Stimulated activated memory B cell treated with anti-CD40 and anti-IgM and Interleukin-4, amounts not matched to agents 10 μg/mL and 1 μg/mL and 100 μg/mL, for 72 hours (primary cell): Measurements from ENCODE around the gene VAV2.

ENCODE experiments used
- ATAC-seq: fragments of 150-1000 bp; cut with Tn5 transposase; 2 replicates; pipeline ENCODE4 v1.10.0; 2021
- H3K27ac Mint-ChIP-seq: one replicate; pipeline ENCODE4 v1.8.0; 2022; ENCODE audit warnings: mild to moderate bottlenecking, mixed read lengths
- H3K27me3 Mint-ChIP-seq: one replicate; pipeline ENCODE4 v1.8.0; 2022; ENCODE audit warnings: mixed read lengths
- H3K36me3 Mint-ChIP-seq: one replicate; pipeline ENCODE4 v1.8.0; 2022; ENCODE audit warnings: mixed read lengths
- H3K4me1 Mint-ChIP-seq: one replicate; pipeline ENCODE4 v1.8.0; 2022; ENCODE audit warnings: mixed read lengths
- H3K4me3 Mint-ChIP-seq: one replicate; pipeline ENCODE4 v1.8.0; 2022; ENCODE audit warnings: mild to moderate bottlenecking, moderate library complexity, mixed read lengths
- H3K9me3 Mint-ChIP-seq: one replicate; pipeline ENCODE4 v1.8.0; 2022; ENCODE audit warnings: mixed read lengths

VAV2 gene

DNA sequence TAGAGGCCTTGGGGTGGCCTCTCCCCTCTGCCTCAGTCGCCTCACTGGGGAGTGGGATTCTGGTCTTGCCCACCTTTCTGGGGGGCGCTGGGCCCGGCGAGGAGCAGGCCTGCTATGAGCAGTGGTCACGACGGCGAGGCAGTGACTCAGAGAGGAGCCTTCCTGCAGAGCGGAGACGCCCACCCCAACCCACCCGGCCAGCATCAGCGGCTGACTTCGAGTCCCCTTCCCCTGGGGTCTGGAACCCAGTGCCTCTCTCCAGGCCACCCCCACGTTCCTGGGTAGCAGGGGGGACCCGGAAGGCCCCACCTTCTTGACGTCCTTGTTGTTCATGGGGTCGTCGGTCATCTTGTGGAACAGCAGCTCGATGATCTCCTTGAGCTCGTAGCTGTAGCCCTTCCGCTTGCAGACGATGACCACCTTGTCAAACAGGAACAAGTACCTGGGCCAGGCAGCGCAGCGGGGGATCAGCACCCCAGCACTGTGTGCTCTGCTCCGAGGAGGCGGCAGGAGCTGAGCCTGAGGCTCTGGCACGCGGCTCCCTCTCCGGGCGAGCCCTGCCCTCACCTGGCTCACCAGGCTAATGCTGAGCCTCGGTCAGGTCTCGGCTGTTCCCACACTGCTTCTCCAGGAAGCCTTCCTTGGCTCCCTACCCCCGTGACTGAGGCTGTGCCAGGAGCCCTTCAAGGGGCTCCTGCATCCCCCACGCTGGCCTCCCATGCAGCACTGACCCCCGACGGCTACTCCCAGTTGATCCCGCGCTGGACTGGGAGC, 203.9 kb downstream of the VAV2 start:
- ATAC-seq = no peak
- peaks cover 67% of the 10 kb centered on the region for H3K36me3 Mint-ChIP-seq
- peak overlapping the region; percentile 18 for H3K4me3 Mint-ChIP-seq
- no peaks in the 10 kb centered on the region for H3K27me3 Mint-ChIP-seq
- peak overlapping the region; percentile 96 for H3K27ac Mint-ChIP-seq
- no peaks in the 10 kb centered on the region for H3K9me3 Mint-ChIP-seq
- H3K4me1 Mint-ChIP-seq = peaks cover 79% of the 10 kb centered on the region

DNA sequence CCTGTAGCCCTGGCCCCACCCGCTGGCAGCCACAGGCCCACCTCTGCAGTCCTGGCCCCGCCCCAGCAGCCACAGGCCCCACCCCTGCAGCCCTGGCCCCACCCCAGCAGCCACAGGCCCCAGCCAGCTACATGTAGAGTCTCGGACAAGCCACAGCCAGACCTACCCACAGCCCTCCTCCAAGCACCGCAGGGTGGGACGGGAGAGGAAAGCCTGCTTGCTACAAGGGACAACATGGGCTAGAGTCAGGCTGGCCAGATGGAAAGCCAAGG, 204.4 kb downstream of the VAV2 start:
- peaks cover 79% of the 10 kb centered on the region for H3K4me1 Mint-ChIP-seq
- no peaks in the 10 kb centered on the region for H3K9me3 Mint-ChIP-seq
- peak overlapping the region; percentile 96 for H3K27ac Mint-ChIP-seq
- H3K27me3 Mint-ChIP-seq = no peaks in the 10 kb centered on the region
- peak; percentile 88 for ATAC-seq
- H3K4me3 Mint-ChIP-seq = no peak overlapping the region
- H3K36me3 Mint-ChIP-seq = peaks cover 72% of the 10 kb centered on the region

DNA sequence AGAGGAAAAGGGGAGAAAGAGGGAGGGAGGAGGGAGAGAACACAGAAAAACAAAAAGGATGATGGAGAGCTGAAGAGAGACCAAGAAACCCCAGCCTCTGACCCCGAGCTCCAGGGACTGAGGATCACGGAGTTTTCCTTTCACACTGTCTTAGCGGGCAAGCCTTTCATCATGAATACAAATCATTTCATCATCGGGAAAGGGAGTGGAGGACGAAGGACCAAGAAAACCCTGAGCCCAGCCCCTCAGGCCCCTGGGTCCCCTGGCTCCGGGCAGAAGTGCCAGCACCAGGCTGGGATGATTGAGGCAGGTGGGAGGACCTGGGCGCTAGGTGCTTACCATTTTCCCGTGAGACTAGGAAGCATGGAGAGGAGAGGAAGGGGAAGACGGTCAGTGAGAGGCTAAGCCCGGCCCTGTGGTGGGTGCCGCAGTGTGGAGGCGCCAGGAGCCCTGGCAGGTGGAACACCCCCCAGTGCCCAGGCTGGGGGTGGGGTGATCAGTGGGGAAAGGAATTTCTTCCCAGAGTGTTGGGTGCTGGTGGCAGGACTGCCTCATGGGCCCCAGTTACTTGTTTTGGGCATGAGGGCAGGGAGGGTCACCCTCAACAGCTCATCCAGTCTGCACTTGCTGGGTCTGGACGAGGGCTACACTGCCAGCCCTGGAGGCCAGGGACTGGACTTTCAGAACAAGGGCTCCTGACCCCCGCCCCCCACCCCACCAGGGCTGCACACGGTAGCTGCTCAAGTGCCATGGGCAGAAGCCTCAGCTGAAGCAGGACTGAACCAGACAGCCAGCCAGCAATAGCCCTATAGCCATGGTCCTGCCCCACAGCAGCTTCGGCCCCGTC, 205.0 kb downstream of the VAV2 start:
- no peak for ATAC-seq
- peaks cover 68% of the 10 kb centered on the region for H3K36me3 Mint-ChIP-seq
- H3K9me3 Mint-ChIP-seq = no peaks in the 10 kb centered on the region
- H3K27ac Mint-ChIP-seq = peak overlapping the region; percentile 96
- H3K4me3 Mint-ChIP-seq = peak overlapping the region; percentile 71
- H3K4me1 Mint-ChIP-seq = peaks cover 79% of the 10 kb centered on the region
- H3K27me3 Mint-ChIP-seq = no peaks in the 10 kb centered on the region

DNA sequence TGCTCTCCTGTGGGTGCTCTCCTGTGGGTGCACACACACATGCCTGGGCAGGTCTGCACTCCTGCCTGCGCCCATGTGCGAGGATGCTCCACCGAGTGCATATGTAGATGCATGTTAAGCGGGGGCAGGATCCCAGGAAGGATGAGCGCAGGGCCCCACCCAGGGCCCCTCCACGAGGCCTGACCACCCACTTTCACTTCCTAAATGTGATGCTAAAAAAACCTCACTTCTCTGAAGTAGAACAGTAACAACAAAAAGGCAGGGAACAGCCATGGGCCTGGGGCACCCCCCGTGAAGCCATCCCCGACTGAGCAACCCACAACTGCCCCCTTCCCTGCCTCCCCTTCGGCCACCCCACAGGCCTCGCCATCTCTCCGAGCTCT, 205.8 kb downstream of the VAV2 start:
- peak overlapping the region; percentile 71 for H3K4me3 Mint-ChIP-seq
- ATAC-seq = peak; percentile 80
- peak overlapping the region; percentile 96 for H3K27ac Mint-ChIP-seq
- no peaks in the 10 kb centered on the region for H3K9me3 Mint-ChIP-seq
- H3K4me1 Mint-ChIP-seq = peaks cover 78% of the 10 kb centered on the region
- no peaks in the 10 kb centered on the region for H3K27me3 Mint-ChIP-seq
- H3K36me3 Mint-ChIP-seq = peaks cover 61% of the 10 kb centered on the region

DNA sequence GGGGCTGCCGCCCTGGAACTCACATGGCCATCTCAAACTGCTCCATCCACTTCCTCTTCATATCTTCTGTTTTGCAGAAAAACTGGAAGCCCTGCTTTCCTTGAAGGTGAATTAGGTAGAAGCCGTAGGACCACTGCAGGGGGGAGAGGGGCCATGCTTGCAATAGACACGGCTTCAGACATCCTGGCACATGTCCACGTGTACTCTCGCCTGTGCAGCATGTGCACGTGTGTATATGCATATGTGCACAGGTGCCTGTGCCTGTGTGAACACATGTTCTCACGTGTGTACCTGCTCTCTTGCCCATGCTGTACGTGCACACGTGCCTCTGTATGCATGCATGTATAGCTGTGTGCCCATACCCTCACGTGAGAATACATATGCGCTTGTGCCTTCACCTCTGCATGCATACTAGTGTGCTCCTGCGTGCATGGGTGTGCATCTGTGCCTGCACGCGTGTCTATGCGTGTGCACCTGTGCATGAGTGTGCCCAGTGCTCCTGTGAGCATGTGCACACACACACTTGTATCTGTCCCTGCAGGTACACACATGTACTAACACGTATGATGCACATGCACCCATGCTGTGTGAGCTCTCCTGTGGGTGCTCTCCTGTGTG, 206.3 kb downstream of the VAV2 start:
- Mint-ChIP-seq H3K4me3 (peak overlapping the region; percentile 71), H3K27me3 (no peaks in the 10 kb centered on the region), H3K9me3 (no peaks in the 10 kb centered on the region), H3K4me1 (peaks cover 79% of the 10 kb centered on the region), H3K36me3 (peaks cover 60% of the 10 kb centered on the region), H3K27ac (peak overlapping the region; percentile 96)
- no peak for ATAC-seq

DNA sequence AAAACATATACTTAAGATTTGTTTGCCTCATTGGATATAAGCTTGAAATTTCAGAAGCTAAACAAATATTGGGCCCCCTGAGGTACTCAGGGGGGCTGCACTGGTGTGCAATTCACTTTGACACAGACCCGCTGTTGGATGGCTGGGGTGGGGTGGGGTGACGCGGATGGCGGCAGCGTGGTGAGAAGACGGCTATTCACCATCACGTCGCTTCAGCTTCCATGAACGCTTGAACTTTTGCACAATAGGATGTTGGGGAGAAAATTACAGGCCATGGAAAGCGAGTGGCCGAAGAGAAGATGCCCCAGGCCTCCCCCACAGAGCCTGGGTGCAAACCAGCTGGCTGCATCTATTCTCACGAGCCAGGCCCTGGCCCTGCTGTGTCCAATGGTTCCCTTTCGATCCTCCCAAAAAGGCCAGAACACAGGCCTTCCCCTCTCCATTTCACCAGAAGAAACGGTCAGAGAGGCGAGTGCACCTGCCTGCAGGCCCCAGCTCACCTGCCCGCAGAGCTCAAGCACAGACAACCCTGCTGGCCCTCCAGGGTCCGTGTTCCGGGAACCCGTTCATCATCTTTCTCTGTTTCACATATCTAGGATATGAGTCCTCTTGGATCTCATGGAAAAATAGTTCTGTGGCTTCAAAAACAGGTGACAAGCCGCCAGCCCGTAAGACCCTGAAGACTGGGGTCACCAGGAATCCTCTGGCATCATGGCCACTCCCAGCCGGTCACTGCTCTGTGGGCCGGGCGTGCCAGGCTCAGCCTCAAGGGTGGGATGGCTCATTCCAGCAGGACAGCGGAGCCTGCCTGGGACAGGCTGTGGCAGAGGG, 207.2 kb downstream of the VAV2 start:
- no peak for ATAC-seq
- H3K4me3 Mint-ChIP-seq = no peak overlapping the region
- H3K27me3 Mint-ChIP-seq = no peaks in the 10 kb centered on the region
- H3K9me3 Mint-ChIP-seq = no peaks in the 10 kb centered on the region
- H3K4me1 Mint-ChIP-seq = peaks cover 79% of the 10 kb centered on the region
- peaks cover 56% of the 10 kb centered on the region for H3K36me3 Mint-ChIP-seq
- H3K27ac Mint-ChIP-seq = peak overlapping the region; percentile 96

DNA sequence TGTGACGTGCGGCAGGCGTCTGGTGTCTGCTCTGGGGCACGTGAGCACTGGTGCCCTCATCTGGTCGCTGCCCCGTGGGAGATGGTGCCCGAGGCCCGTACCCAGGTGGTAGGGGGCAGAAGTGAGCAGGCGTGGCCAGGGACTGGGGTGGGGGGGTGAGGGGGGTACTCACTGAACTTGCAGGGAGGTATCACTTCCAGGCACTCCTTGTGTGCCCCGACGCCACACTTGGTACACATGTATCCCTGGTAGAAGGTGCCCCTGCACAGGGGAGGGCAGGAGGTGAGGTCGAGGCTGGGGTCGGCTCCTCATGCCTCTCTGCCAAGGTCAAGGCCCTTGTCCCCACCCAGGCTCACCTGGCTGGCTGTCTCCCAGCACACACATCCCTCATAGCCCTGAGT, 208.8 kb downstream of the VAV2 start:
- Mint-ChIP-seq H3K36me3 (peaks cover 57% of the 10 kb centered on the region), H3K27me3 (no peaks in the 10 kb centered on the region), H3K27ac (peak overlapping the region; percentile 96), H3K4me1 (peaks cover 68% of the 10 kb centered on the region), H3K4me3 (no peak overlapping the region), H3K9me3 (no peaks in the 10 kb centered on the region)
- ATAC-seq = peak; percentile 1

DNA sequence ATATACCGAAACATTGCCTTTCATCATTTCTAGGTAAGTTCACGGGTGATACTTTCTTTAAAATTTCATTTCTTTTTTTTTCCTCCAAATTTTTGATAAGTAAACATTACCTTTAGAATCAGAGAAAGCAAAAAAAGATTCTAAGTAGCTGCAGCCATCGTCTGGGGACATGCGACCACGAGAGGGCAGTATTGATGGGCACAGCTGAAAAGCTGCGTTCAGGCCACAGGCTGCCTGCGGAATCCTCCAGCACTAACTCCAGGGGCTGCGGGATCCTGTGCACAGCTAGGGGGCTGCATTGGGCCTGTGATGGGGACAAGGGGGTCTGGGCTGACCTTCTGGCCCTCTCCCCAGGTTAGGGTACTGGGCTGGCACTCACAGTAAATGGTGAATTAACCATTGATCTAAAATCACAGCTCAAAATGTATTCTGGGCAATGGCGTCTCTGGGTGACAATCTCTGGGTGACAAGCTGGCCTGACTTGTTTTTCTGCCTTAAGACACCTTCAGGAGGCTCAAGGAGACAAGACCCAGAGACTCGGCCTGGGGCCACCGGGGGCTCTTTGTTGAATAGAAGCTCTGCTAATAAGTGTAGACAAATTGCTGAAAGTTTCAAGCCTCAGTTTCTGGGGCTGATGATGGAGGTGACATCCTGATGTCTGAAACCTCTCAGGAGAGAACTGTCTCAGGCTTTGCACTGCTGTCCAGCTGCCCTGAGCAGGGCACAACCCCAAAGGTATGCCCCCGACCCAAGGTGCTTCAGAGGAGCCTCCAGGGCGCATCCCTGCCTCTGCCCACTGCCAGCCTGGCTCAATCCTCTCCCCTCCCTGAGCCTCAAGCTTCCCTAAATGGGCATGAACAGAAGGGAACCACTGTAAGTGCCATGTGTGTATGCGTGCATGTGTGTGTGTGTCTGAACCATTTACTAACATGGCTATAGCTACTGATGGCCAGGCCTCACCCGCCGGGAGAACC, 209.7 kb downstream of the VAV2 start:
- no peaks in the 10 kb centered on the region for H3K27me3 Mint-ChIP-seq
- ATAC-seq = peak; percentile 44
- no peak overlapping the region for H3K4me3 Mint-ChIP-seq
- H3K27ac Mint-ChIP-seq = peak overlapping the region; percentile 96
- peaks cover 59% of the 10 kb centered on the region for H3K4me1 Mint-ChIP-seq
- H3K9me3 Mint-ChIP-seq = no peaks in the 10 kb centered on the region
- H3K36me3 Mint-ChIP-seq = peaks cover 58% of the 10 kb centered on the region

DNA sequence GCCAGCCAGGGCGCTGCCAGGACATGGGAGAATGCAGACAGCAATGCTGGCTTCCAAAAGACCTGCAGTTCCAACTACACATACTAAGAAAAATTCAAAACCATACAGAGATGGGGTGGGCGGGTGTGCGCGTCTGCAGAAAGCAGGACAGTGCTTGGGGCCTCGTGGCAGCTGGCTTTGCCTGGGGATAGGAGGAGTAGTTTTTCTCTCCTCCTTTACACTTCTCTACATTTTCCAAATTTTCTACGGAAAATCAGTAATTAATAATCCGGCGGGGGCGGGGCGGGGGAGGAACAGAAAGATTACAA, 210.3 kb downstream of the VAV2 start:
- Mint-ChIP-seq H3K36me3 (peaks cover 61% of the 10 kb centered on the region), H3K4me3 (no peak overlapping the region), H3K4me1 (peaks cover 53% of the 10 kb centered on the region), H3K27me3 (no peaks in the 10 kb centered on the region), H3K9me3 (no peaks in the 10 kb centered on the region), H3K27ac (no peak overlapping the region)
- no peak for ATAC-seq

DNA sequence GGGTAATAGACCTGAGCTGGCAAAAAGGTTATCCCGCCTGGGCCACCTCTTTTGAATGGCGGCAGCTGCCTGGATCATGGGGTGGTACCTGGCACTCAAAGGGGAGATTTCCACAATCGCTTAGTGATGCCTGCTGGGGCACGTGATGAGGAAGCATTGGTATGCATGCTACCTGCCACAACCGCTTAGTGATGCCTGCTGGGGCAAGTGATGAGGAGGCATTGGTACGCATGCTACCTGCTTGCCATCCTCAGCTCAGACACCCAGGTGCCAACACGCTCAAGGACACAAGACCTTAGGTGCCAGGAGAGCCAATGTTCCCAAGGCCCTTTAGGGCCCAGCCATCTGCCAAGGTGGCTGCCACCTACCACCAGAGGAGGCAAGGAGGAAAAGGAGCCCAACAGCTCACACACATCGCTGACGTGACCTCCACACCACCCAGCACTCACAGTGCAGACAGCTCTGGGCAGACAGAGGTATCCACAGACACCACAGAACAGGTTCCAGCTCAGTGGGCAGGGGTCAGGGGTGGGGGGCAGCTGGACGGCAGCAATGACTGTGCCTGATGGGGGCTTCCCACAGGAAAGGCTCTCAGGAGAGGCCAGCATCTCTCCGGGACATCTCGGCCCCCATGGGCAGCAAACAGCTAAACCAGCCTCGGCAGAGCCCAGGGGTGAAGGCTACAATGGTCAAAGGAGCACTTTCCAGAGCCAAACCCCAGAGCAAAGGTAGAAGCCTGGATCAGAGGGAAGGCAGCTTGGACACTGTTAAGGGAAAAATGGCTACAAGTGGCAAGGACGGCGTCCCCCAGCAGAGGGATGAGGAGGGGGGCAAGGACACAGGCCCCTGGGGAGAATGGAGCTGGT, 210.9 kb downstream of the VAV2 start:
- Mint-ChIP-seq H3K27me3 (no peaks in the 10 kb centered on the region), H3K27ac (no peak overlapping the region), H3K4me3 (no peak overlapping the region), H3K4me1 (peaks cover 47% of the 10 kb centered on the region), H3K9me3 (no peaks in the 10 kb centered on the region), H3K36me3 (peaks cover 55% of the 10 kb centered on the region)
- ATAC-seq = no peak

DNA sequence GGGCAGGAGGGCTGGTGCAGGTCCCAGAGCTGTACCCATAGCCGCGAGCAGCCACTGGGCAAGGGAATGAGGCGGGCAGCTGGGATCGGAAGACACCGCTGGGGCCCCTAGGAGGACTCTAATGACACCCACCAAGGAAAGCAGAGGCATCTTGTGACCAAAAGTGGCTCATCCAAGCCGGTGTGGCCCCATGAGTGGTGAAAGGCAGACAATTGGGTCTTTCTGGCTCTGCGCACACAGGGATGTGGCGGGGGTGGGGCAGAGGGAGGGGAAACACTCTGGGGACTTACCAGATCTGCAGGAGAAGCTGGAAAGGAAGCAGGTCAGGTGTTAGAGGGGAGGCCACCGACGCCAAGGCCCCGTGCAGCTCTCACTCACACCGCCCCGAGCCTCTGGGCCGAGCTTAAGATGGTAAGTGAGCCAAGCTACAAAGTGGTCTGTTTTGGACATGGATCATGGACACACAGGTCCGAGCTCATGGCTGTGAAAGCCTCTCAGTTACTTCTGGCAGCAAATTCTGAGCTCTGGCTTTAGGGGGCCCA, 211.6 kb downstream of the VAV2 start:
- no peak overlapping the region for H3K27ac Mint-ChIP-seq
- no peaks in the 10 kb centered on the region for H3K9me3 Mint-ChIP-seq
- no peaks in the 10 kb centered on the region for H3K27me3 Mint-ChIP-seq
- peaks cover 40% of the 10 kb centered on the region for H3K4me1 Mint-ChIP-seq
- peaks cover 52% of the 10 kb centered on the region for H3K36me3 Mint-ChIP-seq
- ATAC-seq = no peak
- no peak overlapping the region for H3K4me3 Mint-ChIP-seq

DNA sequence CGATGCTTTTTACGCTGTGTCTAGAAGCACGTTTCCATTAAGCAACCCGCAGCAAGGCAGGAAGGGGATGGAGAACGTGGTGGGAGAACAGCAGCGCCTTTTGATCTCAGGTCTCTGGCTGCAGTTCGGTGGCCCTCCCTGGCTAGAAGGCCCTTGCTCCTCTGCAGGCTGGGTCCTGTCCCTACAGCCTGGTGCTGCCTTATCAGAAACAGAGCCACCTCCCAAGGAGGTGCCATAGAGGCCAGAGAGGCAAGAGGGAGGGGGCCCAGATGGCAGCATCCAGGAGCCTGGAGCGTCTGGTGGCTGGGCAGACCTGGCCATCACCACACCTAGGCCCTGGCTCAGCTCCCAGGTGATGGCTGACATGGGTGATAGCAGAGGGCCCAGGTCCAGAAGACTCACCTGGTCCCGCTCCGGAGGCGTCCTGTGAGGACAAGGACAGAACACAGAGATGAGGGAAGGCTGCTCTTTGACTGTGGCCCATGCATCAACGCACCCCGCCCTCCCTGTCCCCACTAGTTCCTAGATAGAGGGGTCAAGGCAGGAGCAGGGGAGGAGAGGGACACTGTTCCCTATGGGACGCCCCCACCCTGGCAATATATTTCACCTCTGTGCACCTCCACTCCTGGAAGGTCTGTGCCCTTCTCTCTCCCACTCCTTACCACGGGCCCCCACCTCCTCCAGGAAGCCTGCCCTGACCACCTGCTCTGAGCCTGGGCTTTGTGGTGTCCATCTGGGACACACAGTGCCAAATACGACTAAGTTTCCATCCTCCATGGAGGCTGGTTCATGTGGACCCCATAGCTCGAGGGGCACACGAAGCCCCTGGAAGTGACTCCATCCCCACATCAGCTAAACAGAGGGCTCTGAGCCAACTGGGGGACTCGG, 212.4 kb downstream of the VAV2 start:
- no peak overlapping the region for H3K4me3 Mint-ChIP-seq
- ATAC-seq = no peak
- no peak overlapping the region for H3K27ac Mint-ChIP-seq
- peaks cover 32% of the 10 kb centered on the region for H3K4me1 Mint-ChIP-seq
- no peaks in the 10 kb centered on the region for H3K9me3 Mint-ChIP-seq
- H3K36me3 Mint-ChIP-seq = peaks cover 52% of the 10 kb centered on the region
- no peaks in the 10 kb centered on the region for H3K27me3 Mint-ChIP-seq

DNA sequence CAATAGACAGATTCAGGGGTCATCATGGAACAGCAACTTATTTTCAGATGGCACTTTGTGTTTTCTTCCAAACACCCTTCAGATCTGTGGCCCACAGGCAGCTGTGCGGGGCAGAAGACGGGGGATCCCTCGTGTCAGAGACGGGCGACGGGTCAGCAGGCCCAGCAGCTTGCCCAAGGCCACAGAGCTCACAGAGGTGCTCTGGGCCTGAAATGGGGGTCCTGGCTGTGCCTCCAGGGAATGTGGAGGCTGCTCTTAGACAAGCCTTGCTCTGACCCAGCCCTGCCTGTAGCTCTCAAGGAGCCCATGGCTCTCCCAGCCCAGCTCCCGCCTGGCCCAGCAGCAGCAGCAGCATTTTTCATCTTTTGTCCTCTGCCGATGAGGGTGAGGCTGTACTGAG, 213.0 kb downstream of the VAV2 start:
- Mint-ChIP-seq H3K4me1 (peaks cover 26% of the 10 kb centered on the region), H3K27ac (no peak overlapping the region), H3K36me3 (peaks cover 52% of the 10 kb centered on the region), H3K4me3 (no peak overlapping the region), H3K9me3 (no peaks in the 10 kb centered on the region), H3K27me3 (no peaks in the 10 kb centered on the region)
- no peak for ATAC-seq
